Astrocyte (in vitro differentiated cells and primary cell): ENCODE measurements around the gene BRICD5. TPM values are rescaled to one million over a fixed set of nuclear protein-coding genes. Genes with fewer than 3 reads are reported as not detected.

Experiments
- DNase-seq: peaks from one replicate; pipeline ENCODE4 v3.0.0-alpha.2; 2010; ENCODE audit warnings: low read depth
- FAIRE-seq: peaks from 2 replicates; lab custom pipeline; 2011; peaks lifted over from hg19 to GRCh38; lab: Jason Lieb, UNC
- H2AFZ ChIP-seq: 2 replicates; pipeline ENCODE4 v1.6.0; 2012; ENCODE audit warnings: low read depth, low read length, inconsistent platforms
- H3K27ac ChIP-seq: 2 replicates; pipeline ENCODE4 v1.5.1; 2011; ENCODE audit warnings: low read depth, low read length, inconsistent platforms
- H3K27me3 ChIP-seq: 2 replicates; pipeline ENCODE4 v1.6.0; 2011; ENCODE audit warnings: low read length, inconsistent platforms; ENCODE audit not compliant: insufficient read depth
- H3K36me3 ChIP-seq: 2 replicates; pipeline ENCODE4 v1.5.1; 2011; ENCODE audit warnings: low read length, inconsistent platforms; ENCODE audit not compliant: insufficient read depth
- H3K4me1 ChIP-seq: 2 replicates; pipeline ENCODE4 v1.5.1; 2011; ENCODE audit warnings: low read length, inconsistent platforms; ENCODE audit not compliant: insufficient read depth
- H3K4me2 ChIP-seq: 2 replicates; pipeline ENCODE4 v1.6.0; 2012; ENCODE audit warnings: low read length, inconsistent platforms
- H3K4me3 ChIP-seq: 2 replicates; pipeline ENCODE4 v1.5.1; 2011; ENCODE audit warnings: low read depth, mild to moderate bottlenecking, low read length, inconsistent platforms; ENCODE audit not compliant: insufficient read depth
- H3K79me2 ChIP-seq: 2 replicates; pipeline ENCODE4 v1.6.0; 2012; ENCODE audit warnings: mild to moderate bottlenecking, low read length, inconsistent platforms; ENCODE audit not compliant: insufficient read depth
- H3K9ac ChIP-seq: 2 replicates; pipeline ENCODE4 v1.6.0; 2012; ENCODE audit warnings: mild to moderate bottlenecking, low read length, inconsistent platforms
- H3K9me3 ChIP-seq: 2 replicates; pipeline ENCODE4 v1.5.1; 2012; ENCODE audit warnings: low read depth, mild to moderate bottlenecking, low read length, inconsistent platforms; ENCODE audit not compliant: insufficient read depth
- H4K20me1 ChIP-seq: 2 replicates; pipeline ENCODE4 v1.6.0; 2012; ENCODE audit warnings: low read length, inconsistent platforms; ENCODE audit not compliant: insufficient read depth
- H3K27ac Mint-ChIP-seq: one replicate; pipeline ENCODE4 v1.8.0; 2021; ENCODE audit warnings: mild to moderate bottlenecking, mixed read lengths; ENCODE audit not compliant: unreplicated experiment
- H3K27me3 Mint-ChIP-seq: one replicate; pipeline ENCODE4 v1.8.0; 2021; ENCODE audit warnings: low read depth, mixed read lengths; ENCODE audit not compliant: unreplicated experiment
- H3K36me3 Mint-ChIP-seq: one replicate; pipeline ENCODE4 v1.8.0; 2021; ENCODE audit warnings: low read depth, mixed read lengths; ENCODE audit not compliant: unreplicated experiment
- H3K4me1 Mint-ChIP-seq: one replicate; pipeline ENCODE4 v1.8.0; 2021; ENCODE audit warnings: low read depth, mixed read lengths; ENCODE audit not compliant: unreplicated experiment
- H3K4me3 Mint-ChIP-seq: one replicate; pipeline ENCODE4 v1.8.0; 2021; ENCODE audit warnings: mild to moderate bottlenecking, moderate library complexity, mixed read lengths; ENCODE audit not compliant: unreplicated experiment
- H3K9me3 Mint-ChIP-seq: one replicate; pipeline ENCODE4 v1.8.0; 2021; ENCODE audit warnings: mild to moderate bottlenecking, mixed read lengths; ENCODE audit not compliant: unreplicated experiment
- EZH2 ChIP-seq: IDR thresholded peaks from 2 replicates; pipeline ENCODE4 v1.6.1; 2012; ENCODE audit warnings: mild to moderate bottlenecking, low read length, inconsistent platforms; ENCODE audit not compliant: insufficient read depth
- total RNA-seq: library from RNA; stranded (reverse); gene quantifications from 2 replicates; pipeline ENCODE4 v1.2.1, GENCODE V29; 2021
- TF ChIP-seq, protein P1 (sequence below): IDR thresholded peaks from 2 replicates; pipeline ENCODE4 v1.5.1; 2011; ENCODE audit warnings: low read depth, mild to moderate bottlenecking, inconsistent platforms, low read length, moderate library complexity; ENCODE audit not compliant: insufficient read depth

Gene BRICD5
- total RNA-seq, 1 donor from 2014 or later, result 6.4 TPM

DNA sequence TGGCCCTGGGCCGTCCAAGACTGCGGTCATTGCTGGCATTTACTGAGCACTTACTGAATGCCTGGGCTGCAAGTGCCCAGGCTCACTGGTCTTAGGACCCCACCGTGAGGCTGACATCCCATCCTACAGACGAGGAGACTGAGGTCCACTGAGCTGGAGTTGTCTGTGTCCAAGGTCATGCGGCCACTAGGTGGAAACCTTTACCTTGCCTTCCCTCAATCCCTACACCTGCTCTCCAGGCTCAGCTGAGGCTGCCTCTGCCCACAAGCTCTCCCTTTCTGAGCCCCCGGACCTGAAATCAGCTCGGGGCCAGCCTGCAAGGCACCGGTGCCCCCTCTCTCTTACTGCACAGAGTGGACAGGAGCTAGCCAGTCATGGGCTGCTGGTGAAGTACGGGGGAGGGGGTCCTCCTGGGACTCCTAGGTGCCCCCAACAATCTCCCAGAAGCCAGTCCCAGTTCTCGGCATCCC is 15.8 kb downstream of the BRICD5 start:
- no peaks in the 10 kb centered on the region for H3K9me3 Mint-ChIP-seq
- no peaks in the 10 kb centered on the region for H3K4me1 ChIP-seq
- no peak for FAIRE-seq

DNA sequence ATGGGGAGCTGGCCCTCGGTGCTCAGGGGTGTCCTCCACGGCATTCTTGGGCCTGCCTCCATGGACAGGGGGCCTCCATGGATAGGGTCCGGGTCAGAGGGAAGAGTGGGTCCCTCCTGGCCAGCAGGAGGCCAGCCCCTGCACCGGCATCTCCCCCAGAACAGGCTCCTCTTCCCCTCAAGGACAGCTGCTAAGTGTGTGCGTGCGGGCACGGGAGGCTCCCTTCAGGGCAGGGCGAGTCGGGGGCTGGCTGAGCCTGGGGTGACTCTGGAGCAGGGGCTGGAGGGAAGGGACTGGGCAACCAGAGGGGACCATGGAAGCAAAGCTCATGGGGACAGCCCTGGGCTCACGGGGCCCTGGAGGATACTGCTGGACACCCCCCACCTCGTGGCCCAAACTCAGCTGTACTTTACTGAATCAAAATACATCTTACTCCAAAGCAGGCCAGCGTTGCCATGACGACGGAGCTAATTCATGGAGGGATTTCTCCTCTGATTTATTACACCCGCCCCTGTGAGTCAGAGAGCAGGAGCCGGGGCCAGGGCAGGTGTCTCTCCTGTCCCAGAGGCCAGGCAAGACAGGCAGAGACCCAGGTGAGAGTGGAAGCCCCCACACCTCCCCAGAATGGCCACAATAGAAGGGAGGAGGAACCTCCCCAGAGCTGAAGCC is 16.4 kb downstream of the BRICD5 start:
- DNase-seq, result no peak
- Mint-ChIP-seq H3K27me3 (peaks cover 37% of the 10 kb centered on the region), H3K9me3 (no peaks in the 10 kb centered on the region), H3K36me3 (peaks cover 3% of the 10 kb centered on the region), H3K4me3 (no peak overlapping the region), H3K4me1 (no peaks in the 10 kb centered on the region), H3K27ac (no peak overlapping the region)
- no peak overlapping the region for H3K27ac ChIP-seq
- no peak overlapping the region for H3K4me2 ChIP-seq
- peaks cover 11% of the 10 kb centered on the region for H4K20me1 ChIP-seq
- no peaks in the 10 kb centered on the region for H3K36me3 ChIP-seq
- H3K9ac ChIP-seq, result no peak overlapping the region
- H3K4me1 ChIP-seq, result no peaks in the 10 kb centered on the region
- no peak overlapping the region for H3K4me3 ChIP-seq
- no peak overlapping the region for H2AFZ ChIP-seq
- no peaks in the 10 kb centered on the region for H3K9me3 ChIP-seq
- H3K27me3 ChIP-seq, result peaks cover 26% of the 10 kb centered on the region
- no peaks in the 10 kb centered on the region for H3K79me2 ChIP-seq
- TF ChIP-seq EZH2, result no peak
- TF ChIP-seq, protein P1, sequence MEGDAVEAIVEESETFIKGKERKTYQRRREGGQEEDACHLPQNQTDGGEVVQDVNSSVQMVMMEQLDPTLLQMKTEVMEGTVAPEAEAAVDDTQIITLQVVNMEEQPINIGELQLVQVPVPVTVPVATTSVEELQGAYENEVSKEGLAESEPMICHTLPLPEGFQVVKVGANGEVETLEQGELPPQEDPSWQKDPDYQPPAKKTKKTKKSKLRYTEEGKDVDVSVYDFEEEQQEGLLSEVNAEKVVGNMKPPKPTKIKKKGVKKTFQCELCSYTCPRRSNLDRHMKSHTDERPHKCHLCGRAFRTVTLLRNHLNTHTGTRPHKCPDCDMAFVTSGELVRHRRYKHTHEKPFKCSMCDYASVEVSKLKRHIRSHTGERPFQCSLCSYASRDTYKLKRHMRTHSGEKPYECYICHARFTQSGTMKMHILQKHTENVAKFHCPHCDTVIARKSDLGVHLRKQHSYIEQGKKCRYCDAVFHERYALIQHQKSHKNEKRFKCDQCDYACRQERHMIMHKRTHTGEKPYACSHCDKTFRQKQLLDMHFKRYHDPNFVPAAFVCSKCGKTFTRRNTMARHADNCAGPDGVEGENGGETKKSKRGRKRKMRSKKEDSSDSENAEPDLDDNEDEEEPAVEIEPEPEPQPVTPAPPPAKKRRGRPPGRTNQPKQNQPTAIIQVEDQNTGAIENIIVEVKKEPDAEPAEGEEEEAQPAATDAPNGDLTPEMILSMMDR, result no peak
- no peak for FAIRE-seq

More for the DNA sequence above, 15.8 kb downstream of the BRICD5 start:
- Mint-ChIP-seq H3K4me3 (no peak overlapping the region), H3K27ac (no peak overlapping the region), H3K36me3 (peaks cover 3% of the 10 kb centered on the region), H3K27me3 (peaks cover 39% of the 10 kb centered on the region), H3K4me1 (no peaks in the 10 kb centered on the region)
- Histone ChIP-seq H3K79me2 (no peaks in the 10 kb centered on the region), H3K27me3 (peaks cover 26% of the 10 kb centered on the region), H3K27ac (no peak overlapping the region), H3K9ac (no peak overlapping the region), H2AFZ (no peak overlapping the region), H3K36me3 (no peaks in the 10 kb centered on the region), H3K4me3 (no peak overlapping the region), H3K9me3 (no peaks in the 10 kb centered on the region), H4K20me1 (peaks cover 11% of the 10 kb centered on the region), H3K4me2 (no peak overlapping the region)
- TF ChIP-seq EZH2, result no peak
- TF ChIP-seq, protein P1, result no peak
- no peak for DNase-seq

DNA sequence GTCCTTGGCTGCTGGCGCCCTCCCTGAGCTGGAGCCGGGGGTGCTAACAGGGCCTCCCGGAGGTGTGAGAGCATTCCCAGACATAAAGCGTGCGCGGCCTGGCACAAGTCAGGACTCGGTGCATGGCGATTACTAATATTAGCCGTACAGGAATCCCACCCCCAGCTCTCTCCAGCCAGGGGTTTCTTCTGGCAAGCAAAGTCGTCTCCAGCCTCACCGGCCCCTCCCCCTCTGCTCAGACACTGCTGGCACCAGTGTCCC is 19.3 kb downstream of the BRICD5 start:
- peaks cover 11% of the 10 kb centered on the region for H4K20me1 ChIP-seq
- no peaks in the 10 kb centered on the region for H3K4me1 ChIP-seq
- no peak overlapping the region for H2AFZ ChIP-seq
- no peaks in the 10 kb centered on the region for H3K36me3 ChIP-seq
- H3K27ac Mint-ChIP-seq, result no peak overlapping the region
- peaks cover 3% of the 10 kb centered on the region for H3K36me3 Mint-ChIP-seq
- FAIRE-seq (no peak), DNase-seq (no peak)
- no peak overlapping the region for H3K4me3 ChIP-seq
- no peaks in the 10 kb centered on the region for H3K9me3 Mint-ChIP-seq
- no peak overlapping the region for H3K4me2 ChIP-seq
- H3K27me3 Mint-ChIP-seq, result peaks cover 21% of the 10 kb centered on the region
- no peaks in the 10 kb centered on the region for H3K79me2 ChIP-seq
- peaks cover 6% of the 10 kb centered on the region for H3K27me3 ChIP-seq
- TF ChIP-seq, protein P1, result no peak
- TF ChIP-seq EZH2, result no peak
- H3K9ac ChIP-seq, result no peak overlapping the region
- H3K4me3 Mint-ChIP-seq, result no peak overlapping the region
- no peak overlapping the region for H3K27ac ChIP-seq
- H3K9me3 ChIP-seq, result no peaks in the 10 kb centered on the region
- no peaks in the 10 kb centered on the region for H3K4me1 Mint-ChIP-seq
